Measurements from ENCODE around the gene SLC15A4. TPM values are rescaled to one million over a fixed set of nuclear protein-coding genes. Genes with fewer than 3 reads are reported as not detected.
"Not testable (repeated sequence)": the region's sequence is repeated elsewhere in the genome, so short reads cannot be mapped to it uniquely, and the experiment has no call there.

SLC15A4 gene
- total RNA-seq, 4 donors from 2014 or later = 37.5 to 43.0 (median 39.6) TPM

GRCh38 chr12:128808651-128809050 is 15.1 kb downstream of the SLC15A4 start:
- intact Hi-C loops (cut with DNase I) = no loop called here
- Histone ChIP-seq H3K4me1 (peaks cover 25 to 41% (median 27%) of the 10 kb centered on the region in 4 donors), H3K36me3 (peaks cover 20 to 67% (median 30%) of the 10 kb centered on the region in 4 donors), H3K4me3 (no peak overlapping the region), H3K9me3 (peaks cover 0 to 4% (median 0%) of the 10 kb centered on the region in 4 donors), H3K27ac (replicated peaks in 1 of 4) (no peak overlapping the region), H3K27me3 (no peaks in the 10 kb centered on the region)
- no peak for TF ChIP-seq EP300 (IDR thresholded peaks at IDR 0.05)
- TF ChIP-seq, protein P1, sequence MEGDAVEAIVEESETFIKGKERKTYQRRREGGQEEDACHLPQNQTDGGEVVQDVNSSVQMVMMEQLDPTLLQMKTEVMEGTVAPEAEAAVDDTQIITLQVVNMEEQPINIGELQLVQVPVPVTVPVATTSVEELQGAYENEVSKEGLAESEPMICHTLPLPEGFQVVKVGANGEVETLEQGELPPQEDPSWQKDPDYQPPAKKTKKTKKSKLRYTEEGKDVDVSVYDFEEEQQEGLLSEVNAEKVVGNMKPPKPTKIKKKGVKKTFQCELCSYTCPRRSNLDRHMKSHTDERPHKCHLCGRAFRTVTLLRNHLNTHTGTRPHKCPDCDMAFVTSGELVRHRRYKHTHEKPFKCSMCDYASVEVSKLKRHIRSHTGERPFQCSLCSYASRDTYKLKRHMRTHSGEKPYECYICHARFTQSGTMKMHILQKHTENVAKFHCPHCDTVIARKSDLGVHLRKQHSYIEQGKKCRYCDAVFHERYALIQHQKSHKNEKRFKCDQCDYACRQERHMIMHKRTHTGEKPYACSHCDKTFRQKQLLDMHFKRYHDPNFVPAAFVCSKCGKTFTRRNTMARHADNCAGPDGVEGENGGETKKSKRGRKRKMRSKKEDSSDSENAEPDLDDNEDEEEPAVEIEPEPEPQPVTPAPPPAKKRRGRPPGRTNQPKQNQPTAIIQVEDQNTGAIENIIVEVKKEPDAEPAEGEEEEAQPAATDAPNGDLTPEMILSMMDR (IDR thresholded peaks at IDR 0.05) = no peak
- no peak for DNase-seq (ENCODE audit: extremely low spot score)
- 81% methylated on average over 12 of the region's 12 CpGs for WGBS

GRCh38 chr12:128807161-128807724 is 16.5 kb downstream of the SLC15A4 start:
- Histone ChIP-seq H3K4me1 (peaks cover 15 to 34% (median 23%) of the 10 kb centered on the region in 4 donors), H3K27ac (replicated peaks in 1 of 4) (peak overlapping the region in 1 of 4 donors; percentile 35), H3K4me3 (no peak overlapping the region), H3K9me3 (peaks cover 0 to 4% (median 0%) of the 10 kb centered on the region in 4 donors), H3K27me3 (no peaks in the 10 kb centered on the region), H3K36me3 (peaks cover 20 to 59% (median 32%) of the 10 kb centered on the region in 4 donors)
- WGBS = 76% methylated on average over 9 of the region's 14 CpGs
- no peak for DNase-seq (ENCODE audit: extremely low spot score)
- TF ChIP-seq POLR2AphosphoS5 (IDR thresholded peaks at IDR 0.05) = no peak
- no peak for TF ChIP-seq EP300 (IDR thresholded peaks at IDR 0.05)
- TF ChIP-seq POLR2A (IDR thresholded peaks at IDR 0.05; ENCODE audit: low read depth) = no peak
- intact Hi-C loops (cut with DNase I) = no loop called here

DNA sequence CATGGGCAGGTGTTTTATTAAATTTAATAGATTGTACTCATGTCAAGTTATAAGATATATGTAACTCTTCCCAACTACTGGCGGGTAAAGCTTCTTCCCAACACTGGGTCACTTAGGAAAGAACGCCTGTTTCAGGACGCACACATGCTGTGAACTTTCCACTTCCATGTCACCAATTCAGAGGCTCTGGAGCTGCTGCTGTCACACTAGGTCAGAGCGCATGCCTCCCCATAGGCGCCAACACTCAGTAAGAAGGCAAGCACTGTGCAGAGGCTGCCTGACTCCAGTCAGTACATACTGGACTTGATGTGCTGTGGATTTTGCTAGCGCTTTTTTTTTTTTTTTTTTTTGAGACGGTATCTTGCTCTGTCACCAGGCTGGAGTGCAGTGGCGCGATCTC is 17.2 kb downstream of the SLC15A4 start:
- intact Hi-C loops (cut with DNase I) = no loop called here
- 96% methylated on average over 9 of the region's 9 CpGs for WGBS
- Histone ChIP-seq H3K9me3 (peaks cover 0 to 4% (median 0%) of the 10 kb centered on the region in 4 donors), H3K4me1 (peaks cover 19 to 34% (median 30%) of the 10 kb centered on the region in 4 donors), H3K27me3 (no peaks in the 10 kb centered on the region), H3K27ac (replicated peaks in 1 of 4) (no peak overlapping the region), H3K4me3 (no peak overlapping the region), H3K36me3 (peaks cover 20 to 54% (median 33%) of the 10 kb centered on the region in 4 donors)
- no peak for DNase-seq (ENCODE audit: extremely low spot score)
- TF ChIP-seq POLR2A (IDR thresholded peaks at IDR 0.05; ENCODE audit: low read depth) (no peak), POLR2AphosphoS5 (IDR thresholded peaks at IDR 0.05) (no peak), EP300 (IDR thresholded peaks at IDR 0.05) (no peak)
- TF ChIP-seq, protein P1 (IDR thresholded peaks at IDR 0.05) = no peak

DNA sequence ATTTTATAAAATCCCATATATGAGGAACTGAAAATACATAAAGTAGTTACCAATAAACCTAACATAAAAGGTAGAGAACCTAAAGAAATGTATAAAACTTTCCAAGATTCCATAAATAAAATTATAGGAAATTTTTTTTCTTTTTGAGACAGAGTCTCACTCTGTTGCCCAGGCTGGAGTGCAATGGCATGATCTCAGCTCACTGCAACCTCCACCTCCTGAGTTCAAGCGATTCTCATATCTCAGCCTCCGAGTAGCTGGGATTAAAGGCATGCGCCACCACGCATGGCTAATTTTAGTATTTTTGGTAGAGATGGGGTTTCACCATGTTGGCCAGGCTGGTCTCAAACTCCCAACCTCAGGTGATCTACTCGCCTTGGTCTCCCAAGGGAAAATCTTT is 18.4 kb downstream of the SLC15A4 start:
- H3K4me3 ChIP-seq; DNase-seq (ENCODE audit: extremely low spot score); intact Hi-C loops (cut with DNase I); H3K27ac ChIP-seq (replicated peaks in 1 of 4); H3K9me3 ChIP-seq; H3K27me3 ChIP-seq: not testable (repeated sequence)
- 95% methylated on average over 5 of the region's 5 CpGs for WGBS
- Histone ChIP-seq H3K4me1 (peaks cover 17 to 26% (median 23%) of the 10 kb centered on the region in 4 donors), H3K36me3 (peaks cover 27 to 60% (median 42%) of the 10 kb centered on the region in 4 donors)

GRCh38 chr12:128804762-128805161 is 19.0 kb downstream of the SLC15A4 start:
- H3K4me3 ChIP-seq = no peak overlapping the region
- H3K4me1 ChIP-seq = peaks cover 11 to 19% (median 17%) of the 10 kb centered on the region in 4 donors
- intact Hi-C loops (cut with DNase I) = no loop called here
- H3K27me3 ChIP-seq = no peaks in the 10 kb centered on the region
- H3K27ac ChIP-seq (replicated peaks in 1 of 4) = no peak overlapping the region
- peaks cover 34 to 67% (median 48%) of the 10 kb centered on the region in 4 donors for H3K36me3 ChIP-seq
- peaks cover 0 to 4% (median 0%) of the 10 kb centered on the region in 4 donors for H3K9me3 ChIP-seq
- no peak for DNase-seq (ENCODE audit: extremely low spot score)
- WGBS = 96% methylated on average over 8 of the region's 8 CpGs
- TF ChIP-seq EP300 (IDR thresholded peaks at IDR 0.05) = no peak
- no peak for TF ChIP-seq POLR2A (IDR thresholded peaks at IDR 0.05; ENCODE audit: low read depth)
- TF ChIP-seq POLR2AphosphoS5 (IDR thresholded peaks at IDR 0.05) = no peak
- TF ChIP-seq, protein P1 (IDR thresholded peaks at IDR 0.05) = no peak
